Measurements from ENCODE around the gene RASA3. TPM values are rescaled to one million over a fixed set of nuclear protein-coding genes. Genes with fewer than 3 reads are reported as not detected.

RASA3 gene
- total and polyA plus RNA-seq, 12 donors, result 6.8 to 16.9 (median 10.3) TPM

DNA sequence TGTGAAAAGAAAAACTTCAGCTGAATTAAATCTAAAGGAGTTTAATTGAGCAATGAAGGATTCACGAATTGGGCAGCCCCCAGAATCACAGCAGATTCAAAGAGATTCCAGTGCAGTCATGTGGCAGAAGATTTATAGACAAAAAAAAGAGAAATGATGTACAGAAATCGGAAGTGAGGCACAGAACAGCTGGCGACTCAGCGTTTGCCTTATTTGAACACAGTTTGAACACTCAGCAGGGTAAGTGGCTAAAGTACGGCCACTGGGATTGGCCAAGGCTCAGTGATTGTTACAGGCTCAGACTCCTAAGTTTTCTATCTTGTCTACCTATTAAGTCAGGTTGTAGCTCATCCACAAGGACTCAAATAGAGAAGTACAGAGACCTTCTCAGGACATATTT is 35.0 kb upstream of the RASA3 start:
- Histone ChIP-seq H3K4me3 (no peak overlapping the region), H3K36me3 (no peaks in the 10 kb centered on the region), H3K27ac (peak overlapping the region in 2 of 10 donors; percentile 7 to 69), H3K4me1 (peaks cover 0 to 24% (median 9%) of the 10 kb centered on the region in 9 donors), H3K9me3 (peaks cover 0 to 14% (median 4%) of the 10 kb centered on the region in 11 donors), H3K27me3 (peaks cover 0 to 24% (median 11%) of the 10 kb centered on the region in 7 donors)
- 89 to 92% methylated on average over 5 of the region's 5 CpGs for WGBS, 2 donors
- DNase-seq (no peak), ATAC-seq (no peak)
- intact Hi-C loops (cut with DNase I), result no loop called here
- TF ChIP-seq, protein P1, sequence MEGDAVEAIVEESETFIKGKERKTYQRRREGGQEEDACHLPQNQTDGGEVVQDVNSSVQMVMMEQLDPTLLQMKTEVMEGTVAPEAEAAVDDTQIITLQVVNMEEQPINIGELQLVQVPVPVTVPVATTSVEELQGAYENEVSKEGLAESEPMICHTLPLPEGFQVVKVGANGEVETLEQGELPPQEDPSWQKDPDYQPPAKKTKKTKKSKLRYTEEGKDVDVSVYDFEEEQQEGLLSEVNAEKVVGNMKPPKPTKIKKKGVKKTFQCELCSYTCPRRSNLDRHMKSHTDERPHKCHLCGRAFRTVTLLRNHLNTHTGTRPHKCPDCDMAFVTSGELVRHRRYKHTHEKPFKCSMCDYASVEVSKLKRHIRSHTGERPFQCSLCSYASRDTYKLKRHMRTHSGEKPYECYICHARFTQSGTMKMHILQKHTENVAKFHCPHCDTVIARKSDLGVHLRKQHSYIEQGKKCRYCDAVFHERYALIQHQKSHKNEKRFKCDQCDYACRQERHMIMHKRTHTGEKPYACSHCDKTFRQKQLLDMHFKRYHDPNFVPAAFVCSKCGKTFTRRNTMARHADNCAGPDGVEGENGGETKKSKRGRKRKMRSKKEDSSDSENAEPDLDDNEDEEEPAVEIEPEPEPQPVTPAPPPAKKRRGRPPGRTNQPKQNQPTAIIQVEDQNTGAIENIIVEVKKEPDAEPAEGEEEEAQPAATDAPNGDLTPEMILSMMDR (IDR thresholded peaks at IDR 0.05), result no peak

DNA sequence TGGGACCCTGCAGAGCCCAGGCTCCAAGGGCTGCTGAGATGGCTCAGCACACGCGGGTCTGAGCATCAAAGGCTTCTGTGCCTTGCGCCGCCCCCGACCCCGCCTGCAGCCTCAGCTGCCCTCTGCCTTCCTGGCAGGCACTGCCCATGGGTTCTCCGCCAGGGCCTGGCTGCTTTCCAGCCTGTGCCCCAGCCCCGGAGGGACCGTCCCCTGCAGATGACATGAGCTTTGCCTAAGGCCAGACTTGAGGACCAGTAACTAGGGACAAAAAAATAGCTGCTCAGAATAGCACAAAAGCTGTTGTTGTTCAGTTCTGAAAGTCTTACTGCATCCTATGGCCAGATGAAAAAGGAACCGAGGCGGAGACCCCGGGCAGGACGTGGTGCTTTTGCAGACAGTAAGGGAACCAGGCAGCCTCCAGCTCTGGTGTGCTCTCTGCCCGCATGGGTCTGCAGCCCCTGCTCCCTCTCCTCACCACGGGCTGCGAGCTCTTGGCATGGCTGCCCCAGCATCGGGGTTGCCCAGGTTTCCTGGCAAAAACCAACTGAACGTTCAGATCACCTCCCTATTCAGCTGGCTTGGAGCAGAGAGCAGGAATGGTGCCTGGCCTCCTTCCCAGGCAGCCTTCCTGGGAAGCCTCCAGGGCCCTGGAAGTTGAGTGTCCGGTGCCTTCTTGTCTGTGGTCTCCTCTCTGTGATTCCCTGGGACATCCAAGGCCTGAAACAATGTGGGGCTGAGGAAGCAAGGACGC is 34.1 kb upstream of the RASA3 start:
- Histone ChIP-seq H3K4me1 (peaks cover 0 to 33% (median 9%) of the 10 kb centered on the region in 9 donors), H3K4me3 (no peak overlapping the region), H3K9me3 (peaks cover 0 to 5% (median 0%) of the 10 kb centered on the region in 11 donors), H3K27ac (peak overlapping the region in 6 of 10 donors; percentile 2 to 69 (median 52)), H3K27me3 (peaks cover 0 to 29% (median 13%) of the 10 kb centered on the region in 7 donors), H3K36me3 (no peaks in the 10 kb centered on the region)
- ATAC-seq (peak; percentile 68 to 92 (median 84)), DNase-seq (peak; percentile 34 to 72)
- intact Hi-C loops (cut with DNase I), result no loop called here
- TF ChIP-seq, protein P1 (IDR thresholded peaks at IDR 0.05), result no peak
- 37 to 43% methylated on average over 20 of the region's 20 CpGs for WGBS, 2 donors

DNA sequence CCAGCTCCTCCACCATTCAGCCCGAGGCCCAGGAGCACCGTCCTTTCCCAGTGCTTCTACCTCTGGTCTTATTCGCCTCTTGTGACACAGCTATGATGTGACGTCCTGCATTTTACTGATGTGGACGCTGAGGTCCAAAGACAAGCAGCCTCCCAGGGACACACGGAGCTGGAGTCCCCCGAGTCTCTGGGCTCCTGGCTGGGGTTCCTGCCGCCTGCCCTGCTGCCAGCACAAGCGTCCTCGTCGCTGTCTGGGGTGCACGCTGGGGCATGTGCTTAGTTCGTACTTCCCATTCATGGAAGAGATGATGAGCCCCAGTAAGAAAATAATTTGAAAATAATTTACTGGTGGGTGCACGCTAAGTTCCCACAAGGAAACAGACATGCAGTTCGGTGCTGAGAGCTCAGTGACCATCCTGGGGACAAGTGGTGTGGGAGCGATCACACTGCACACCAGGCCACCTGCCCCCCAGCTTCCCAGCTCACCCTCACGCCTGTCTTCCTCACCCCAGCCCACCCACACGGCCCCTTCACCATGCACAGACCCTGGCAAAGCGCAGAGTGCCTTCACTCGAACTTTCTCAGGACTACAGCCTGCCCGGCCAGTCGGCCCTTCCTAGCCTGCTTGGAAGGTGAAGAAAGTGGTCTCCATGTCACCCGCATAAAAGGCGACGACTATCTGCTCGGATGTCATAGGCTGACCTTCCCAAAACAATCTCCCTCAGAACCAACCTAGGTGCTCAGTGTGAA is 32.4 kb upstream of the RASA3 start:
- ATAC-seq (no peak), DNase-seq (no peak)
- TF ChIP-seq, protein P1 (IDR thresholded peaks at IDR 0.05), result no peak
- Histone ChIP-seq H3K9me3 (no peaks in the 10 kb centered on the region), H3K4me1 (peaks cover 0 to 39% (median 9%) of the 10 kb centered on the region in 9 donors), H3K4me3 (no peak overlapping the region), H3K27ac (no peak overlapping the region), H3K27me3 (peaks cover 0 to 36% (median 13%) of the 10 kb centered on the region in 7 donors), H3K36me3 (no peaks in the 10 kb centered on the region)
- 89 to 92% methylated on average over 26 of the region's 26 CpGs for WGBS, 2 donors
- intact Hi-C loops (cut with DNase I), result no loop called here

GRCh38 chr13:114164053-114164452 is 31.6 kb upstream of the RASA3 start:
- TF ChIP-seq, protein P1 (IDR thresholded peaks at IDR 0.05), result no peak
- 79 to 88% methylated on average over 14 of the region's 14 CpGs for WGBS, 2 donors
- Histone ChIP-seq H3K27ac (no peak overlapping the region), H3K4me3 (no peak overlapping the region), H3K4me1 (peaks cover 0 to 39% (median 9%) of the 10 kb centered on the region in 9 donors), H3K36me3 (no peaks in the 10 kb centered on the region), H3K9me3 (no peaks in the 10 kb centered on the region), H3K27me3 (peaks cover 0 to 36% (median 13%) of the 10 kb centered on the region in 7 donors)
- ATAC-seq, result no peak
- DNase-seq, result no peak
- intact Hi-C loops (cut with DNase I), result no loop called here

Data from heart right ventricle (tissue), 16 donors.